Motor neuron (in vitro differentiated cells): ENCODE measurements around the gene GUCY1A1. TPM values are rescaled to one million over a fixed set of nuclear protein-coding genes. Genes with fewer than 3 reads are reported as not detected.
"Not testable (repeated sequence)": the region's sequence is repeated elsewhere in the genome, so short reads cannot be mapped to it uniquely, and the experiment has no call there.

Experiments used
- ATAC-seq, 8 experiments: fragments of 200-7000 bp; cut with Tn5 transposase; replicated peaks in 6 of 8; 2 replicates each; pipeline ENCODE4 v1.8.0; 2021; ENCODE audit warnings: mild to moderate bottlenecking in 8 of 8, moderate library complexity in 8 of 8
- H3K27ac ChIP-seq, 2 donors: fragments of 250-450 bp; sonication (Bioruptor Pico); 2 replicates each; pipeline ENCODE4 v1.9.0; 2021; ENCODE audit warnings: antibody characterized with exemption in 2 of 2, mild to moderate bottlenecking in 2 of 2, moderate library complexity in 1 of 2
- H3K4me1 ChIP-seq, 2 donors: fragments of 250-450 bp; sonication (Bioruptor Pico); replicated peaks in 1 of 2; 2 replicates each; pipeline ENCODE4 v1.6.1; 2021; ENCODE audit warnings: antibody characterized with exemption in 2 of 2, mild to moderate bottlenecking in 2 of 2, moderate library complexity in 1 of 2
- H3K4me3 ChIP-seq, 5 donors: fragments of 250-450 bp; sonication (Bioruptor Pico); 2 replicates each; pipeline ENCODE4 v1.9.0; 2021; ENCODE audit warnings: antibody characterized with exemption in 5 of 5, mild to moderate bottlenecking in 5 of 5, moderate library complexity in 4 of 5
- WGBS, 10 experiments: fragments of 450-650 bp; shearing (Covaris generic); methylation state at CpG; one replicate each; pipeline ENCODE4 v1.0.0; 2022; 5-methylcytosine and 5-hydroxymethylcytosine counted together
- in situ Hi-C, 9 experiments: fragments of 400-800 bp; cut with MboI; loops; one replicate each; pipeline ENCODE4 v1.15.0; 2021; ENCODE audit warnings: low sequenced_read_pairs in 9 of 9, low pct_unique_long_range_greater_than_20kb in 2 of 9; ENCODE audit not compliant: unreplicated experiment in 9 of 9
- total RNA-seq, 8 experiments: library from RNA; unstranded; fragments of 300-600 nt; gene quantifications; 2 replicates each; pipeline versions ENCODE4 v1.2.3 to v1.2.4, GENCODE V29; 2022

GUCY1A1 gene
- total RNA-seq, 8 experiments from 2014 or later: 0.10 to 28.3 (median 9.5) TPM; not detected in 1

DNA sequence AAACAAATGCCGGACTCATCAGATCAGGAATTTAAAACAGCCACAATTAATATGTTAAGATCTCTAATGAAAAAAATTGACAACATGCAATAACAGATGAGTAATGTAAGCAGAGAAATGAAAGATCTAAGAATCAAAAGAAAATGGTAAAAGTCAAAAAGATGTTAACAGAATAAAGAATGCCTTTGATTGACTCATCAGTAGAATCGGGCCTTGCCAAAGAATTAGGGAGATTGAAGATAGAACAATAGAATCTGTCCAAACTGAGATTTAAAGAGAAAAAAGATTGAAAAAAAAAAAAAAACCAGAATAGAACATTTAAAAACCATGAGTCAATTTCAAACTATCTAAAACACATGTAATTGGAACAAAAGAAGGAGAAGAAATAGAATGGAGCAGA lies 25.9 kb upstream of the GUCY1A1 start:
- Histone ChIP-seq H3K27ac (no peak overlapping the region), H3K4me1 (no peaks in the 10 kb centered on the region), H3K4me3 (no peak overlapping the region)
- in situ Hi-C loops: no loop called here
- no peak for ATAC-seq
- WGBS, 10 experiments: 0 to 100% (median 86%) methylated on average over 1 to 2 of the region's 2 CpGs; no CpG with 5 or more reads in 1 of the 10 experiments

DNA sequence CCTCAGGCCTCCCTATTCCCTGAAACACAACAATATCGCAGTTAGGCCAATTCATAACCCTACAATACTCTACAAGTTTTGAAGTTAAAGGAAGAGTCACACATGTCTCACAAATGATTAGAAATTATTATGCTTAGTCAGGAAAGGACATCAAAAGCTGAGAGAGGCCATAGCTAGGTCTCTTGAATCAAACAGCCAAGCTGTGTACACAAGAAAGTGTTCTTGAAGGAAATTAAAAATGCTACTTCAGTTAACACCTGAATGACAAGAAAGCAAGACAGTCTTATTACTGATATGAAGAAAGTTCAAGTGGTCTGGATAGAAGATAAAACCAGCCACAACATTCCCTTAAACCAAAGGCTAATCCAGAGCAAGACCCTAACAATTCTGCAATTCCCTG lies 23.6 kb upstream of the GUCY1A1 start:
- Histone ChIP-seq H3K27ac (no peak overlapping the region), H3K4me1 (no peaks in the 10 kb centered on the region), H3K4me3 (no peak overlapping the region)
- in situ Hi-C loops: no loop called here
- 0 to 100% (median 80%) methylated on average over 1 of the region's 1 CpG; no CpG with 5 or more reads in 5 of the 10 experiments for WGBS, 10 experiments
- ATAC-seq: no peak

GRCh38 chr4:155646001-155646400 lies 20.6 kb upstream of the GUCY1A1 start:
- Histone ChIP-seq H3K4me3 (no peak overlapping the region), H3K27ac (no peak overlapping the region), H3K4me1 (no peaks in the 10 kb centered on the region)
- 26 to 93% (median 68%) methylated on average over 2 of the region's 2 CpGs; no CpG with 5 or more reads in 1 of the 10 experiments for WGBS, 10 experiments
- no peak for ATAC-seq
- in situ Hi-C loops: no loop called here

- H3K4me1 ChIP-seq, H3K27ac ChIP-seq, in situ Hi-C loops, H3K4me3 ChIP-seq: not testable (repeated sequence)
- ATAC-seq: peak in 4 of 8 experiments; percentile 12 to 59 (median 40)
- WGBS, 10 experiments: 36 to 100% (median 80%) methylated on average over 1 to 4 of the region's 4 CpGs; no CpG with 5 or more reads in 2 of the 10 experiments
Measured at GRCh38 chr4:155650785-155651184, 15.9 kb upstream of the GUCY1A1 start.

- no peak for ATAC-seq
- H3K4me1 ChIP-seq: no peaks in the 10 kb centered on the region
- in situ Hi-C loops: no loop called here
- no peak overlapping the region for H3K4me3 ChIP-seq
- H3K27ac ChIP-seq: no peak overlapping the region
Measured at GRCh38 chr4:155653052-155653451, 13.6 kb upstream of the GUCY1A1 start.

GRCh38 chr4:155656025-155656424 lies 10.6 kb upstream of the GUCY1A1 start:
- H3K27ac ChIP-seq: no peak overlapping the region
- H3K4me3 ChIP-seq: no peak overlapping the region
- no peak for ATAC-seq
- in situ Hi-C loops: no loop called here
- WGBS, 10 experiments: 12 to 89% (median 59%) methylated on average over 3 to 4 of the region's 4 CpGs; no CpG with 5 or more reads in 2 of the 10 experiments
- H3K4me1 ChIP-seq: no peaks in the 10 kb centered on the region

- H3K4me3 ChIP-seq: no peak overlapping the region
- in situ Hi-C loops: no loop called here
- no peak overlapping the region for H3K27ac ChIP-seq
- no peaks in the 10 kb centered on the region for H3K4me1 ChIP-seq
- no peak for ATAC-seq
Measured at GRCh38 chr4:155657169-155657568, 9.5 kb upstream of the GUCY1A1 start.

- ATAC-seq: no peak
- in situ Hi-C loops: no loop called here
- no peak overlapping the region for H3K4me3 ChIP-seq
- H3K4me1 ChIP-seq: no peaks in the 10 kb centered on the region
- H3K27ac ChIP-seq: no peak overlapping the region
- WGBS, 10 experiments: 0 to 80% (median 31%) methylated on average over 1 of the region's 1 CpG; no CpG with 5 or more reads in 3 of the 10 experiments
Measured at GRCh38 chr4:155657985-155658680, 8.5 kb upstream of the GUCY1A1 start.

GRCh38 chr4:155658681-155659064 lies 8.0 kb upstream of the GUCY1A1 start:
- in situ Hi-C loops: no loop called here
- no peak overlapping the region for H3K27ac ChIP-seq
- H3K4me3 ChIP-seq: no peak overlapping the region
- 0 to 100% (median 74%) methylated on average over 1 of the region's 1 CpG; no CpG with 5 or more reads in 4 of the 10 experiments for WGBS, 10 experiments
- ATAC-seq: no peak
- H3K4me1 ChIP-seq: no peaks in the 10 kb centered on the region

DNA sequence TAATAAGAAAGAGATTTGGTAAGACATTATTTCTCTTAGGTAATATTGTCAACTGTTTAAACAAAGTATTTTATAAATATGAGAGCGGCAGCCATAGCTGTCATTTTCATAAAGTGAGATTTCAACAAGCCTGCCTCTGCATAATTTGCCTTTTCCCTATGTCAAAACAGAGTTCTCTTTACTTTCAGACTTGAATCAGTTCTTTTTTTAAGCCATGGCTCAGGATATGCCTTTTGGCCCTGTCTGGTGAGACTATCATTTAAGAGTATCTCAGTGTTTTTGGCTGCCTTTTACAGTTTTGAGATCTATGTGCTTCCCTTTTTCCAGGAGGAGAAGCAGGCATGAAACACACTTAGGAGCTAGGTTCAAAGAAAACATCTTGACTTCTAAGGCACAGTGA lies 7.5 kb upstream of the GUCY1A1 start:
- in situ Hi-C loops: no loop called here
- no peak for ATAC-seq
- no peak overlapping the region for H3K27ac ChIP-seq
- H3K4me3 ChIP-seq: no peak overlapping the region
- WGBS, 10 experiments: 86 to 100% (median 100%) methylated on average over 1 of the region's 1 CpG; no CpG with 5 or more reads in 3 of the 10 experiments
- no peaks in the 10 kb centered on the region for H3K4me1 ChIP-seq

DNA sequence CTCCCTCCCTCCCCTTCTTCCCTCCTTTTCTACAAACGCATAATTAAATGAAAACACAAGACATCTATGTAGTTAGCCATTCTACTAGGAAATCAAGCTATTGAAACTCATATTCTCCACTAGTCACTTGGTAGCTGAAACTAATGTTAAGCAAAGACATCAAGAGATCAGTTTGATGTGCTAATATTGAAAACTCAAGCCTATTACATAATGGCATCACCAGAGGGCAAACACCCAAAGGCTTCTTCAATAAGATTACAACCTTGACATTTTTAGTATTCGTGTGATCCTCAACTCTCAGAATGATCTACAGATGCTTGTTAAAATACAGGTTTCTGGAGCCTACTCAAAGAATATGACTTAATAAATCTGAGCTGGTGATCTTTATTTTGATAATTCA lies 6.2 kb upstream of the GUCY1A1 start:
- no peak for ATAC-seq

DNA sequence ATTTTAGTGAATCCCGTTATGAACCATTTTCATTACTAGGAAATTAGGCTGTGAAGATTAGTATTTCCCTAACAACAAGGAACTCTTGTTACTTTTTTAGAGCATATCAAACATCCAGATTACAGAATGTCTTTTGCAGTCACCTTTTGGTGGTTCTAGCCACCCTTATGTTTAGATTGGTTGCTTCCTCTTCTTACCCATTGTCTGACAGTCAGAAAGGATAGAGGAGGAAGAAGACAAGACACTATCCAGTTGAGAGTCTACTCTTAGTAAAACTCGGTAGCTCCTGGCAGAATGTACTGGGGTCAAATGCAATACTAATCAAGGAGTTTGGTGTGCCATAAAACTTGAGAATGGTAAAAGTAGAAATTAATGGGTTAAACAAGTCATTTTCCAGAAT lies 1.6 kb upstream of the GUCY1A1 start:
- H3K4me3 ChIP-seq: no peak overlapping the region
- ATAC-seq: no peak
- H3K27ac ChIP-seq: no peak overlapping the region
- in situ Hi-C loops: no loop called here
- 43 to 100% (median 92%) methylated on average over 2 of the region's 2 CpGs; no CpG with 5 or more reads in 1 of the 10 experiments for WGBS, 10 experiments
- H3K4me1 ChIP-seq: peaks cover 5 to 6% of the 10 kb centered on the region in 2 donors

More for the DNA sequence above, 6.2 kb upstream of the GUCY1A1 start:
- no peak overlapping the region for H3K27ac ChIP-seq
- H3K4me1 ChIP-seq: no peaks in the 10 kb centered on the region
- 21 to 100% (median 69%) methylated on average over 1 to 2 of the region's 2 CpGs for WGBS, 10 experiments
- in situ Hi-C loops: no loop called here
- H3K4me3 ChIP-seq: no peak overlapping the region

DNA sequence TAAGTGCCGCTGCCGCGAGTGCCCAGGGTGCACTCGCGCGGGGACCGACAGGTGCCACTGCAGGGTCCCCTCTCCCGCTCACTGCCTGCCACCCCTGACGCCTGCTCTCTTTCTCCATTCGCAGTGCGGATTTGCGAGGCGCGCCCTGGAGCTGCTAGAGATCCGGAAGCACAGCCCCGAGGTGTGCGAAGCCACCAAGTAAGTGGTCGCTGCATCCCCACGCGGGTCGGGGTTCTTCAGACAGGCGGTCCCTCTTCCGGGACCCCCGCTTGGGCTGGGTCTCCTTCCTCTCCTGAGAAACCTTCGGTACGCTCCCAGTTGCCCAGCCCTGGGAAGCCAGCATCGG lies 547 bp downstream of the GUCY1A1 start:
- in situ Hi-C loops: no loop called here
- peak; percentile 38 to 65 (median 55) for ATAC-seq
- Histone ChIP-seq H3K27ac (peak overlapping the region; percentile 3 to 77), H3K4me1 (peaks cover 5 to 6% of the 10 kb centered on the region in 2 donors), H3K4me3 (peak overlapping the region; percentile 49 to 71 (median 50))
- 0 to 10% (median 0%) methylated on average over 1 to 5 of the region's 27 CpGs; no CpG with 5 or more reads in 6 of the 10 experiments for WGBS, 10 experiments
